ENCODE results near the gene ARHGAP8.

DNA sequence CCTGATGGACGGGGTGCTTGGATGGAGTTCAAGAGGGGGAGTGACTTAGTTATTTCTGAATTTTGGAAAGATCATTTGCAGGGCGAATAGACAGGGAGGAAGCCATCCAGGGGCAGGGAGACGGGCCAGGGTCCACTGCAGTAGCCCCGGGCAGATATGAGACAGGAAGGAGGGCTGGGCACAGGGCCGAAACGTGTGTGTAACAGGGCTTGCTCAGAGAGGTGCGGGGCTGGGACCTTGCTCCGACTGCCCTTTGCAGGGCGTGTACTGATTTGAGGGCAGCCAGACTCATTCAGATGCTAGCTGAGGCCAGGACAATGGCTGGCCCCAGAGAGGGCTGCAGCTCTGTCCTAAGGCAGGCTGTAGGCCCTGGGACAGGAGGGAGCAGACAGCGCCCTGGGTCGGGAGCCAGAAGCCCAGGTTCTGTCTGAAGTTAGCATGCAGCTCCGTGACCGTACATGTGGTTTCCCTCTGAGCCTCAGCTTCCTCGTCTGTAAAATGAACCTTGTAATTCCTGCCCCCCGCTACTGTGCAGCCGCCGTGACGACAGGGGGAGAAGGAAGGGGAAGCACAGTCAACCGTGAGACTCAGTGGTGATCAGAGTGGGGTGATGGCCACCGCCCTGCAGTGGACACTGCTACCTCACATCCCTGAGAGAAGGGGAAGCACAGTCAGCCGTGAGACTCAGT is 154.0 kb downstream of the ARHGAP8 start:
- TF ChIP-seq EZH2 (IDR thresholded peaks at IDR 0.05; ENCODE audit: borderline replicate concordance, insufficient read depth, low read length, poor library complexity, severe bottlenecking) (no peak), POLR2AphosphoS5 (IDR thresholded peaks at IDR 0.05) (no peak), RAD21 (conservative IDR thresholded peaks at IDR 0.05) (no peak), TAF1 (IDR thresholded peaks at IDR 0.05; ENCODE audit: low read depth) (no peak), EP300 (conservative IDR thresholded peaks at IDR 0.05; ENCODE audit: poor library complexity, severe bottlenecking) (no peak)
- TF ChIP-seq, protein P1, sequence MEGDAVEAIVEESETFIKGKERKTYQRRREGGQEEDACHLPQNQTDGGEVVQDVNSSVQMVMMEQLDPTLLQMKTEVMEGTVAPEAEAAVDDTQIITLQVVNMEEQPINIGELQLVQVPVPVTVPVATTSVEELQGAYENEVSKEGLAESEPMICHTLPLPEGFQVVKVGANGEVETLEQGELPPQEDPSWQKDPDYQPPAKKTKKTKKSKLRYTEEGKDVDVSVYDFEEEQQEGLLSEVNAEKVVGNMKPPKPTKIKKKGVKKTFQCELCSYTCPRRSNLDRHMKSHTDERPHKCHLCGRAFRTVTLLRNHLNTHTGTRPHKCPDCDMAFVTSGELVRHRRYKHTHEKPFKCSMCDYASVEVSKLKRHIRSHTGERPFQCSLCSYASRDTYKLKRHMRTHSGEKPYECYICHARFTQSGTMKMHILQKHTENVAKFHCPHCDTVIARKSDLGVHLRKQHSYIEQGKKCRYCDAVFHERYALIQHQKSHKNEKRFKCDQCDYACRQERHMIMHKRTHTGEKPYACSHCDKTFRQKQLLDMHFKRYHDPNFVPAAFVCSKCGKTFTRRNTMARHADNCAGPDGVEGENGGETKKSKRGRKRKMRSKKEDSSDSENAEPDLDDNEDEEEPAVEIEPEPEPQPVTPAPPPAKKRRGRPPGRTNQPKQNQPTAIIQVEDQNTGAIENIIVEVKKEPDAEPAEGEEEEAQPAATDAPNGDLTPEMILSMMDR (IDR thresholded peaks at IDR 0.05; ENCODE audit: poor library complexity, severe bottlenecking) = no peak
- TF ChIP-seq, protein P2, sequence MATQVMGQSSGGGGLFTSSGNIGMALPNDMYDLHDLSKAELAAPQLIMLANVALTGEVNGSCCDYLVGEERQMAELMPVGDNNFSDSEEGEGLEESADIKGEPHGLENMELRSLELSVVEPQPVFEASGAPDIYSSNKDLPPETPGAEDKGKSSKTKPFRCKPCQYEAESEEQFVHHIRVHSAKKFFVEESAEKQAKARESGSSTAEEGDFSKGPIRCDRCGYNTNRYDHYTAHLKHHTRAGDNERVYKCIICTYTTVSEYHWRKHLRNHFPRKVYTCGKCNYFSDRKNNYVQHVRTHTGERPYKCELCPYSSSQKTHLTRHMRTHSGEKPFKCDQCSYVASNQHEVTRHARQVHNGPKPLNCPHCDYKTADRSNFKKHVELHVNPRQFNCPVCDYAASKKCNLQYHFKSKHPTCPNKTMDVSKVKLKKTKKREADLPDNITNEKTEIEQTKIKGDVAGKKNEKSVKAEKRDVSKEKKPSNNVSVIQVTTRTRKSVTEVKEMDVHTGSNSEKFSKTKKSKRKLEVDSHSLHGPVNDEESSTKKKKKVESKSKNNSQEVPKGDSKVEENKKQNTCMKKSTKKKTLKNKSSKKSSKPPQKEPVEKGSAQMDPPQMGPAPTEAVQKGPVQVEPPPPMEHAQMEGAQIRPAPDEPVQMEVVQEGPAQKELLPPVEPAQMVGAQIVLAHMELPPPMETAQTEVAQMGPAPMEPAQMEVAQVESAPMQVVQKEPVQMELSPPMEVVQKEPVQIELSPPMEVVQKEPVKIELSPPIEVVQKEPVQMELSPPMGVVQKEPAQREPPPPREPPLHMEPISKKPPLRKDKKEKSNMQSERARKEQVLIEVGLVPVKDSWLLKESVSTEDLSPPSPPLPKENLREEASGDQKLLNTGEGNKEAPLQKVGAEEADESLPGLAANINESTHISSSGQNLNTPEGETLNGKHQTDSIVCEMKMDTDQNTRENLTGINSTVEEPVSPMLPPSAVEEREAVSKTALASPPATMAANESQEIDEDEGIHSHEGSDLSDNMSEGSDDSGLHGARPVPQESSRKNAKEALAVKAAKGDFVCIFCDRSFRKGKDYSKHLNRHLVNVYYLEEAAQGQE (IDR thresholded peaks at IDR 0.05; ENCODE audit: borderline replicate concordance) = no peak

Data from neural cell (in vitro differentiated cells).